OCI-LY7 (cell line): ENCODE results near the gene DDX20. TPM values are rescaled to one million over a fixed set of nuclear protein-coding genes. Genes with fewer than 3 reads are reported as not detected.

Source experiments
- BruUV-seq: library from RNA; stranded (reverse); fragments of 400-500 nt; replicated peaks from 2 replicates; lab custom pipeline; 2021; lab: Mats Ljungman, UMichigan
- CTCF ChIA-PET: fragments of 300-600 bp; sonication (Branson Sonifier 250); formaldehyde crosslinking; loops from one replicate; lab custom pipeline; 2022; ENCODE audit warnings: antibody characterized with exemption; ENCODE audit not compliant: unreplicated experiment; lab: Charles Lee
- POLR2A ChIA-PET: fragments of 300-600 bp; sonication (Branson Sonifier 250); formaldehyde crosslinking; loops from one replicate; lab custom pipeline; 2022; ENCODE audit warnings: antibody characterized with exemption; lab: Charles Lee
- DNase-seq: peaks from one replicate; pipeline ENCODE4 v3.0.0-alpha.2; 2015; ENCODE audit warnings: low spot score
- H2AFZ ChIP-seq: fragments of 200-600 bp; sonication (generic), shearing (Covaris generic); 2 replicates; pipeline ENCODE4 v1.6.1; 2014; ENCODE audit warnings: mild to moderate bottlenecking, antibody characterized with exemption, low read length, moderate library complexity
- H3K27ac ChIP-seq: fragments of 200-600 bp; sonication (generic); 2 replicates; pipeline ENCODE4 v1.5.1; 2014; ENCODE audit warnings: mixed run types, low read depth, mild to moderate bottlenecking, moderate library complexity, low read length, inconsistent platforms; ENCODE audit not compliant: poor library complexity, severe bottlenecking
- H3K36me3 ChIP-seq: fragments of 200-600 bp; sonication (generic); 2 replicates; pipeline ENCODE4 v1.6.1; 2014; ENCODE audit warnings: mild to moderate bottlenecking, antibody characterized with exemption, low read length, moderate library complexity, mixed read lengths; ENCODE audit not compliant: insufficient read depth
- H3K4me1 ChIP-seq: fragments of 200-600 bp; sonication (generic); 2 replicates; pipeline ENCODE4 v1.5.1; 2014; ENCODE audit warnings: mild to moderate bottlenecking, low read length; ENCODE audit not compliant: insufficient read depth, poor library complexity, severe bottlenecking
- H3K4me2 ChIP-seq: fragments of 200-600 bp; sonication (generic); 2 replicates; pipeline ENCODE4 v1.6.1; 2014; ENCODE audit warnings: mild to moderate bottlenecking, low read length
- H3K4me3 ChIP-seq: fragments of 200-600 bp; sonication (generic); 2 replicates; pipeline ENCODE4 v1.5.1; 2014; ENCODE audit warnings: mild to moderate bottlenecking, low read depth, low read length; ENCODE audit not compliant: poor library complexity, severe bottlenecking
- H3K79me2 ChIP-seq: fragments of 200-600 bp; sonication (generic); 2 replicates; pipeline ENCODE4 v1.6.1; 2016; ENCODE audit warnings: low read depth, mild to moderate bottlenecking, low read length, moderate library complexity, mixed read lengths; ENCODE audit not compliant: insufficient read depth
- H3K9me2 ChIP-seq: fragments of 200-600 bp; sonication (generic); 2 replicates; pipeline ENCODE4 v1.6.1; 2016; ENCODE audit warnings: mild to moderate bottlenecking, low read length, mixed read lengths; ENCODE audit not compliant: insufficient read depth
- H3K9me3 ChIP-seq: fragments of 200-600 bp; sonication (generic); 2 replicates; pipeline ENCODE4 v1.6.1; 2014; ENCODE audit warnings: mild to moderate bottlenecking, mixed run types, low read length, mixed read lengths
- H4K20me1 ChIP-seq: fragments of 200-600 bp; sonication (generic); 2 replicates; pipeline ENCODE4 v1.6.1; 2014; ENCODE audit warnings: mild to moderate bottlenecking, antibody characterized with exemption, low read length, moderate library complexity, mixed read lengths; ENCODE audit not compliant: insufficient read depth
- EZH2phosphoT487 ChIP-seq: fragments of 200-600 bp; sonication (generic); IDR thresholded peaks from 2 replicates; pipeline ENCODE4 v1.6.1; 2018; ENCODE audit warnings: low read depth, borderline replicate concordance, mild to moderate bottlenecking, mixed run types, antibody characterized with exemption, low read length, moderate library complexity, mixed read lengths
- intact Hi-C: fragments of 100-400 bp; cut with micrococcal nuclease; formaldehyde crosslinking; loops from one replicate; pipeline ENCODE4 v1.10.0; 2022; ENCODE audit not compliant: unreplicated experiment
- total RNA-seq, 2 experiments: library from RNA; depleted of rRNA in 1 of 2; stranded (reverse); fragments of >200 nt in 1 of 2; shearing (Covaris generic) in 1 of 2; gene quantifications; 2 replicates each; pipeline ENCODE4 v1.2.3, GENCODE V29; 2014 to 2022
- TF ChIP-seq, protein P1 (sequence below): fragments of 200-600 bp; sonication (generic); conservative IDR thresholded peaks from 2 replicates; pipeline ENCODE4 v1.5.1; 2014; ENCODE audit warnings: mild to moderate bottlenecking, antibody characterized with exemption, low read length, moderate library complexity, mixed read lengths

Gene DDX20
- total RNA-seq, 2 experiments from 2014 or later: 30.0 to 32.9 TPM

GRCh38 chr1:111729946-111730681 lies 25.6 kb upstream of the DDX20 start:
- CTCF ChIA-PET: no interaction called here
- no peaks in the 10 kb centered on the region for H3K4me1 ChIP-seq
- H3K4me2 ChIP-seq: no peak overlapping the region
- H3K36me3 ChIP-seq: no peaks in the 10 kb centered on the region
- intact Hi-C loops: no loop called here
- DNase-seq: no peak
- no peak overlapping the region for H3K4me3 ChIP-seq
- H3K27ac ChIP-seq: no peak overlapping the region
- H4K20me1 ChIP-seq: no peaks in the 10 kb centered on the region
- no TSS peak for BruUV-seq
- H2AFZ ChIP-seq: no peak overlapping the region
- POLR2A ChIA-PET: interaction anchor here (2.8 kb wide), 1 partner anchor 9 kb away, joined by 10 read pairs; the partner anchor contains the start of gene INKA2
- no peaks in the 10 kb centered on the region for H3K9me3 ChIP-seq
- no peak for TF ChIP-seq EZH2phosphoT487
- no peaks in the 10 kb centered on the region for H3K9me2 ChIP-seq
- H3K79me2 ChIP-seq: no peaks in the 10 kb centered on the region

- no peaks in the 10 kb centered on the region for H3K9me2 ChIP-seq
- H2AFZ ChIP-seq: no peak overlapping the region
- no peaks in the 10 kb centered on the region for H3K9me3 ChIP-seq
- no peaks in the 10 kb centered on the region for H3K4me1 ChIP-seq
- H3K27ac ChIP-seq: no peak overlapping the region
- BruUV-seq: no TSS peak
- CTCF ChIA-PET: no interaction called here
- POLR2A ChIA-PET: no interaction called here
- no peaks in the 10 kb centered on the region for H4K20me1 ChIP-seq
- no peak for DNase-seq
- H3K79me2 ChIP-seq: no peaks in the 10 kb centered on the region
- H3K4me2 ChIP-seq: no peak overlapping the region
- intact Hi-C loops: no loop called here
- H3K4me3 ChIP-seq: no peak overlapping the region
- H3K36me3 ChIP-seq: no peaks in the 10 kb centered on the region
- no peak for TF ChIP-seq EZH2phosphoT487
- TF ChIP-seq, protein P1, sequence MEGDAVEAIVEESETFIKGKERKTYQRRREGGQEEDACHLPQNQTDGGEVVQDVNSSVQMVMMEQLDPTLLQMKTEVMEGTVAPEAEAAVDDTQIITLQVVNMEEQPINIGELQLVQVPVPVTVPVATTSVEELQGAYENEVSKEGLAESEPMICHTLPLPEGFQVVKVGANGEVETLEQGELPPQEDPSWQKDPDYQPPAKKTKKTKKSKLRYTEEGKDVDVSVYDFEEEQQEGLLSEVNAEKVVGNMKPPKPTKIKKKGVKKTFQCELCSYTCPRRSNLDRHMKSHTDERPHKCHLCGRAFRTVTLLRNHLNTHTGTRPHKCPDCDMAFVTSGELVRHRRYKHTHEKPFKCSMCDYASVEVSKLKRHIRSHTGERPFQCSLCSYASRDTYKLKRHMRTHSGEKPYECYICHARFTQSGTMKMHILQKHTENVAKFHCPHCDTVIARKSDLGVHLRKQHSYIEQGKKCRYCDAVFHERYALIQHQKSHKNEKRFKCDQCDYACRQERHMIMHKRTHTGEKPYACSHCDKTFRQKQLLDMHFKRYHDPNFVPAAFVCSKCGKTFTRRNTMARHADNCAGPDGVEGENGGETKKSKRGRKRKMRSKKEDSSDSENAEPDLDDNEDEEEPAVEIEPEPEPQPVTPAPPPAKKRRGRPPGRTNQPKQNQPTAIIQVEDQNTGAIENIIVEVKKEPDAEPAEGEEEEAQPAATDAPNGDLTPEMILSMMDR: no peak
These were observed 25.0 kb upstream of the DDX20 start for GRCh38 chr1:111730706-111731105.

- no peak for DNase-seq
- Histone ChIP-seq H3K4me2 (no peak overlapping the region), H3K9me2 (no peaks in the 10 kb centered on the region), H4K20me1 (no peaks in the 10 kb centered on the region), H3K4me1 (peaks cover 4% of the 10 kb centered on the region), H3K36me3 (no peaks in the 10 kb centered on the region), H3K27ac (no peak overlapping the region), H2AFZ (no peak overlapping the region), H3K79me2 (no peaks in the 10 kb centered on the region), H3K4me3 (no peak overlapping the region), H3K9me3 (no peaks in the 10 kb centered on the region)
- intact Hi-C loops: no loop called here
- ChIA-PET CTCF (no interaction called here), POLR2A (interaction anchor here (0.7 kb wide), 1 partner anchor 25 kb away, joined by 3 read pairs; no protein-coding TSS in a partner anchor)
- no TSS peak for BruUV-seq
- TF ChIP-seq, protein P1: no peak
- no peak for TF ChIP-seq EZH2phosphoT487
These were observed 23.7 kb upstream of the DDX20 start for GRCh38 chr1:111731956-111732355.
